KMS-11 (cell line): ENCODE measurements around the gene RPS3A.
"Not testable (repeated sequence)": the region's sequence is repeated elsewhere in the genome, so short reads cannot be mapped to it uniquely, and the experiment has no call there.

ENCODE experiments used
- H2AFZ ChIP-seq: fragments of 200-600 bp; sonication (generic); 2 replicates; pipeline ENCODE4 v1.6.1; 2016; ENCODE audit warnings: antibody characterized with exemption, mixed run types, low read depth
- H3K27ac ChIP-seq: fragments of 200-600 bp; sonication (generic); 2 replicates; pipeline ENCODE4 v1.6.1; 2016; ENCODE audit warnings: mild to moderate bottlenecking, mixed run types
- H3K27me3 ChIP-seq: fragments of 200-600 bp; sonication (generic); 2 replicates; pipeline ENCODE4 v1.6.1; 2017; ENCODE audit warnings: mild to moderate bottlenecking, low read depth, mixed run types, moderate library complexity; ENCODE audit not compliant: insufficient read depth
- H3K36me3 ChIP-seq: fragments of 200-600 bp; sonication (generic); 2 replicates; pipeline ENCODE4 v1.6.1; 2017; ENCODE audit warnings: mild to moderate bottlenecking, mixed run types; ENCODE audit not compliant: insufficient read depth
- H3K4me1 ChIP-seq: fragments of 200-600 bp; sonication (generic); 2 replicates; pipeline ENCODE4 v1.6.1; 2016; ENCODE audit warnings: mild to moderate bottlenecking, low read depth, mixed run types; ENCODE audit not compliant: poor library complexity, severe bottlenecking
- H3K4me2 ChIP-seq: fragments of 200-600 bp; sonication (generic); 2 replicates; pipeline ENCODE4 v1.7.0; 2016; ENCODE audit warnings: mild to moderate bottlenecking, mixed run types
- H3K4me3 ChIP-seq: fragments of 200-600 bp; sonication (generic); IDR thresholded peaks from 2 replicates; pipeline ENCODE4 v1.6.1; 2017; ENCODE audit warnings: low read depth, low read length, mixed read lengths; ENCODE audit not compliant: insufficient read depth
- H3K79me2 ChIP-seq: fragments of 200-600 bp; sonication (generic); 2 replicates; pipeline ENCODE4 v1.6.1; 2016; ENCODE audit warnings: low read depth, mixed run types; ENCODE audit not compliant: insufficient read depth
- H3K9ac ChIP-seq: fragments of 200-600 bp; sonication (generic); 2 replicates; pipeline ENCODE4 v1.6.1; 2016; ENCODE audit warnings: mild to moderate bottlenecking, mixed run types
- H4K20me1 ChIP-seq: fragments of 200-600 bp; sonication (generic); 2 replicates; pipeline ENCODE4 v1.6.1; 2016; ENCODE audit warnings: mild to moderate bottlenecking, mixed run types; ENCODE audit not compliant: insufficient read depth
- CTCF ChIP-seq: fragments of 200-600 bp; sonication (generic); conservative IDR thresholded peaks from 2 replicates; pipeline ENCODE4 v1.6.1; 2017; ENCODE audit warnings: low read depth, mild to moderate bottlenecking, antibody characterized with exemption, low read length, moderate library complexity, mixed read lengths

RPS3A gene

GRCh38 chr4:151114986-151115385, 15.6 kb downstream of the RPS3A start:
- no peaks in the 10 kb centered on the region for H4K20me1 ChIP-seq
- TF ChIP-seq CTCF = no peak
- no peaks in the 10 kb centered on the region for H3K4me1 ChIP-seq
- no peaks in the 10 kb centered on the region for H3K27me3 ChIP-seq
- H3K9ac ChIP-seq = no peak overlapping the region
- no peaks in the 10 kb centered on the region for H3K36me3 ChIP-seq
- H3K4me2 ChIP-seq = no peak overlapping the region
- no peaks in the 10 kb centered on the region for H3K79me2 ChIP-seq
- no peak overlapping the region for H3K27ac ChIP-seq
- H3K4me3 ChIP-seq = no peak overlapping the region
- no peak overlapping the region for H2AFZ ChIP-seq

GRCh38 chr4:151117371-151117962, 18.0 kb downstream of the RPS3A start:
- Histone ChIP-seq H3K4me1 (no peaks in the 10 kb centered on the region), H3K36me3 (no peaks in the 10 kb centered on the region), H4K20me1 (no peaks in the 10 kb centered on the region), H3K79me2 (no peaks in the 10 kb centered on the region), H3K27me3 (no peaks in the 10 kb centered on the region), H3K4me2 (no peak overlapping the region), H3K4me3 (no peak overlapping the region), H3K27ac (no peak overlapping the region), H3K9ac (no peak overlapping the region), H2AFZ (no peak overlapping the region)
- peak; percentile 87 for TF ChIP-seq CTCF

- H3K9ac ChIP-seq = no peak overlapping the region
- no peaks in the 10 kb centered on the region for H3K36me3 ChIP-seq
- no peak for TF ChIP-seq CTCF
- H3K4me3 ChIP-seq = no peak overlapping the region
- H3K4me1 ChIP-seq = no peaks in the 10 kb centered on the region
- H3K27me3 ChIP-seq = no peaks in the 10 kb centered on the region
- H4K20me1 ChIP-seq = no peaks in the 10 kb centered on the region
- H2AFZ ChIP-seq = no peak overlapping the region
- no peaks in the 10 kb centered on the region for H3K79me2 ChIP-seq
- H3K4me2 ChIP-seq = no peak overlapping the region
- H3K27ac ChIP-seq = no peak overlapping the region
These were observed 30.4 kb downstream of the RPS3A start for GRCh38 chr4:151129796-151130195.

GRCh38 chr4:151133311-151133710, 33.9 kb downstream of the RPS3A start:
- TF ChIP-seq CTCF = no peak
- Histone ChIP-seq H3K4me2 (no peak overlapping the region), H3K27ac (no peak overlapping the region), H4K20me1 (no peaks in the 10 kb centered on the region), H3K4me3 (no peak overlapping the region), H3K36me3 (no peaks in the 10 kb centered on the region; the same call in 1 of the 2 replicates), H3K4me1 (no peaks in the 10 kb centered on the region), H3K9ac (no peak overlapping the region), H3K79me2 (no peaks in the 10 kb centered on the region), H3K27me3 (no peaks in the 10 kb centered on the region), H2AFZ (no peak overlapping the region)

- H4K20me1 ChIP-seq, H3K27me3 ChIP-seq, H3K4me3 ChIP-seq, H3K4me2 ChIP-seq, H2AFZ ChIP-seq, H3K4me1 ChIP-seq, H3K9ac ChIP-seq, H3K79me2 ChIP-seq, H3K27ac ChIP-seq, H3K36me3 ChIP-seq: not testable (repeated sequence)
These were observed 36.6 kb downstream of the RPS3A start for GRCh38 chr4:151136048-151136447.
